ENCODE measurements around the gene MMP24OS.

DNA sequence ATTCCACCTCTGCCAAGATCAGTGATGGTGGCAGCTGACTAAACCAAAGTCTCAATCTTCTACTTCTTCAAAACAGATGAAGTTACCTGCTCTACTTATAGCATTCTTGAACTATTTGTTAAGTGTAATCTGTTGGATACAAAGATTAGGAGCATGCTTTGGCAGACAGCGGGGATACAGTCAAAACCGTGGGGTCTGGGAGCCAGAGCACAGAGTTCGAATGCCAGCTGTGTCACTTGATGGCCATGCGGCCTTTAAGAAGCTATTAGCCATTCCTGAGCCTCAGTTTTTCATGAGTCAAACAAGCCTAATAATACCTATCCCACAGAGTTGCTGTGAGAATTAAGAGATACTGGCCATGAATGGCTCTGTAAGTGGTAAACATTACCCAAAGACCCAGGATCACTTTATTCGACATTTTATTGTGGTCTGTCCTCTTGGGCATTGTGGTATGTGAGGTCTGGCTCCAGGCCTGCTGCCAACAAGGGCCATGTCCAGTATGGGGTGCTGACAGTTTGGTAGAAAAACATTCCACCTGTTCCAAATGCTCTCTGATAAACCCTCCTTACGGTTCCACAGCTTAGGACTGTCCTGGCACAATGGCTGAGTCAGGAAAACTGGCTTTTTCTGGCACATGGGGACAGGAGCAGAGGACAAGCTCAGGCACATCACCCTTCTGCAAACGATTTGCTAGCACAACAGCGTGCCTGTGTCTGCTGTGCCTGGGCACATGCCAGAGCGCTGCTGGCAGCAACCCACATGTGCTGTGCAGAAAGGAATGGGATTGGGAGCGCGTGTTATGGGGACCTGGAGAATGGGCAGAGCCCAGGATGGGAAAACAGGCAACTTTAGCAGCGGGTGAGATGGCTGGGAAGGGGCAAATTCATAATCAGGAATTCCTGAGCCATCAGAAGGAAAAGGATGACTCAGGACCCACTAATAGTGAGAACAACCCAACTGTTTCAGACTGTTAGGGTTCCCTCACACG is 30.0 kb upstream of the MMP24OS start:
- no peak for TF ChIP-seq TAF1 (IDR thresholded peaks at IDR 0.05; ENCODE audit: borderline replicate concordance, insufficient read depth, low read length)
- TF ChIP-seq, protein P1, sequence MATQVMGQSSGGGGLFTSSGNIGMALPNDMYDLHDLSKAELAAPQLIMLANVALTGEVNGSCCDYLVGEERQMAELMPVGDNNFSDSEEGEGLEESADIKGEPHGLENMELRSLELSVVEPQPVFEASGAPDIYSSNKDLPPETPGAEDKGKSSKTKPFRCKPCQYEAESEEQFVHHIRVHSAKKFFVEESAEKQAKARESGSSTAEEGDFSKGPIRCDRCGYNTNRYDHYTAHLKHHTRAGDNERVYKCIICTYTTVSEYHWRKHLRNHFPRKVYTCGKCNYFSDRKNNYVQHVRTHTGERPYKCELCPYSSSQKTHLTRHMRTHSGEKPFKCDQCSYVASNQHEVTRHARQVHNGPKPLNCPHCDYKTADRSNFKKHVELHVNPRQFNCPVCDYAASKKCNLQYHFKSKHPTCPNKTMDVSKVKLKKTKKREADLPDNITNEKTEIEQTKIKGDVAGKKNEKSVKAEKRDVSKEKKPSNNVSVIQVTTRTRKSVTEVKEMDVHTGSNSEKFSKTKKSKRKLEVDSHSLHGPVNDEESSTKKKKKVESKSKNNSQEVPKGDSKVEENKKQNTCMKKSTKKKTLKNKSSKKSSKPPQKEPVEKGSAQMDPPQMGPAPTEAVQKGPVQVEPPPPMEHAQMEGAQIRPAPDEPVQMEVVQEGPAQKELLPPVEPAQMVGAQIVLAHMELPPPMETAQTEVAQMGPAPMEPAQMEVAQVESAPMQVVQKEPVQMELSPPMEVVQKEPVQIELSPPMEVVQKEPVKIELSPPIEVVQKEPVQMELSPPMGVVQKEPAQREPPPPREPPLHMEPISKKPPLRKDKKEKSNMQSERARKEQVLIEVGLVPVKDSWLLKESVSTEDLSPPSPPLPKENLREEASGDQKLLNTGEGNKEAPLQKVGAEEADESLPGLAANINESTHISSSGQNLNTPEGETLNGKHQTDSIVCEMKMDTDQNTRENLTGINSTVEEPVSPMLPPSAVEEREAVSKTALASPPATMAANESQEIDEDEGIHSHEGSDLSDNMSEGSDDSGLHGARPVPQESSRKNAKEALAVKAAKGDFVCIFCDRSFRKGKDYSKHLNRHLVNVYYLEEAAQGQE (IDR thresholded peaks at IDR 0.05; ENCODE audit: insufficient read depth in 1 of 2, low read depth in 2 of 2, low read length in 2 of 2): no peak
- TF ChIP-seq POLR2AphosphoS5 (IDR thresholded peaks at IDR 0.05; ENCODE audit: low read depth, low read length): no peak
- TF ChIP-seq SIN3A (IDR thresholded peaks at IDR 0.05; ENCODE audit: borderline replicate concordance, insufficient read depth, low read length): no peak
- no peak for TF ChIP-seq FOXP2 (optimal IDR thresholded peaks at IDR 0.05; ENCODE audit: borderline replicate concordance, extremely low read depth, extremely low read length, insufficient read depth)

All from PFSK-1 (cell line).